Activated naive CD4-positive, alpha-beta T cell treated with anti-CD3 and anti-CD28 coated beads for 36 hours (primary cell): ENCODE data around the gene HMCES. TPM values are rescaled to one million over a fixed set of nuclear protein-coding genes. Genes with fewer than 3 reads are reported as not detected.
"Not testable (repeated sequence)": the region's sequence is repeated elsewhere in the genome, so short reads cannot be mapped to it uniquely, and the experiment has no call there.

ENCODE experiments used
- CTCF ChIA-PET: fragments of 350-600 bp; sonication (Branson Sonifier 250); formaldehyde crosslinking; loops from one replicate; lab custom pipeline; 2021; ENCODE audit warnings: antibody characterized with exemption; lab: Charles Lee
- DNase-seq: peaks from one replicate; pipeline ENCODE4 v3.0.0-alpha.2; 2020
- H3K27ac Mint-ChIP-seq: one replicate; pipeline ENCODE4 v1.8.0; 2021; ENCODE audit warnings: mild to moderate bottlenecking, mixed read lengths
- H3K27me3 Mint-ChIP-seq: one replicate; pipeline ENCODE4 v1.8.0; 2021; ENCODE audit warnings: low read depth, mixed read lengths
- H3K36me3 Mint-ChIP-seq: one replicate; pipeline ENCODE4 v1.8.0; 2021; ENCODE audit warnings: low read depth, mixed read lengths
- H3K4me1 Mint-ChIP-seq: one replicate; pipeline ENCODE4 v1.8.0; 2021; ENCODE audit warnings: low read depth, mixed read lengths
- H3K4me3 Mint-ChIP-seq: one replicate; pipeline ENCODE4 v1.8.0; 2021; ENCODE audit warnings: mild to moderate bottlenecking, moderate library complexity, mixed read lengths
- H3K9me3 Mint-ChIP-seq: one replicate; pipeline ENCODE4 v1.8.0; 2021; ENCODE audit warnings: mixed read lengths
- intact Hi-C: fragments of 100-400 bp; cut with micrococcal nuclease; formaldehyde crosslinking; loops from one replicate; pipeline ENCODE4 v1.15.1; 2023
- total RNA-seq, 2 experiments: library from RNA; stranded (reverse); gene quantifications; one replicate each; pipeline ENCODE4 v1.2.3, GENCODE V29; 2021

The HMCES gene
- total RNA-seq, 2 experiments from 2014 or later, result 35.0 to 35.8 TPM

GRCh38 chr3:129344540-129345220 is 66.0 kb downstream of the HMCES start:
- DNase-seq, result no peak
- intact Hi-C loops, result loop anchor here (5.0 kb wide), 2 partner anchors 263 to 483 kb away; partner anchors contain the start of gene PLXND1
- Mint-ChIP-seq H3K4me3 (no peak overlapping the region), H3K27me3 (peaks cover 24% of the 10 kb centered on the region), H3K9me3 (no peaks in the 10 kb centered on the region), H3K36me3 (no peaks in the 10 kb centered on the region), H3K4me1 (peaks cover 8% of the 10 kb centered on the region), H3K27ac (no peak overlapping the region)
- CTCF ChIA-PET, result interaction anchor here (1.0 kb wide), 1 partner anchor 9 kb away, joined by 4 read pairs; no protein-coding TSS in a partner anchor

- Mint-ChIP-seq H3K36me3 (no peaks in the 10 kb centered on the region), H3K9me3 (no peaks in the 10 kb centered on the region), H3K27ac (no peak overlapping the region), H3K27me3 (peaks cover 24% of the 10 kb centered on the region), H3K4me1 (peaks cover 8% of the 10 kb centered on the region), H3K4me3 (no peak overlapping the region)
- no peak for DNase-seq
- intact Hi-C loops, result no loop called here
- CTCF ChIA-PET, result no interaction called here
Measured at GRCh38 chr3:129345281-129345680, 66.6 kb downstream of the HMCES start.

- Mint-ChIP-seq H3K4me3 (no peak overlapping the region), H3K27me3 (peaks cover 24% of the 10 kb centered on the region), H3K27ac (no peak overlapping the region), H3K9me3 (no peaks in the 10 kb centered on the region), H3K36me3 (no peaks in the 10 kb centered on the region), H3K4me1 (peaks cover 8% of the 10 kb centered on the region)
- DNase-seq, result no peak
- CTCF ChIA-PET, result interaction anchor here (0.5 kb wide), 1 partner anchor 323 kb away, joined by 4 read pairs; no protein-coding TSS in a partner anchor
- intact Hi-C loops, result no loop called here
Measured at GRCh38 chr3:129345971-129346370, 67.3 kb downstream of the HMCES start.

GRCh38 chr3:129346695-129347457 is 68.2 kb downstream of the HMCES start:
- Mint-ChIP-seq H3K4me1 (peaks cover 8% of the 10 kb centered on the region), H3K27me3 (peaks cover 24% of the 10 kb centered on the region), H3K36me3 (no peaks in the 10 kb centered on the region), H3K27ac (no peak overlapping the region), H3K4me3 (no peak overlapping the region), H3K9me3 (no peaks in the 10 kb centered on the region)
- intact Hi-C loops, result no loop called here
- CTCF ChIA-PET, result no interaction called here
- no peak for DNase-seq

DNA sequence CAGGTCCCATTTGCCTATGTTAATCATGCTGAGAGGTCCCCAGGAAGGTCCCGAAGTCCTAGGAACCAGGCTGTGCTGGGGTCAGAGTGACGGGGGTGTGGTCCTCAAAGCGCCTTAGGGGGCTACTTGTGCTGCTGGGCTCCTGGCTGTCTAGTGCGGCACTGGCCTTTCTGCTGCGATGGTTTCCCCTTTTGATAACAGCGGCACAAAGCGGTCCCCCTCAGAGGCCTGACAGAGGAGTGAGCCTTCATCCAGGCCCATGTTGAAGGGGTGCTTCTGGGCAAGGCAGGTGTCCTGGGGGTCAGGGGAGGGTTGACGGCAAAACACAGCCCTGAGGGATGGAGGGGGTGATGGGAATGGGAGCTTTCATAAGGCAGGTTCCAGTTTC is 68.8 kb downstream of the HMCES start:
- no peaks in the 10 kb centered on the region for H3K9me3 Mint-ChIP-seq
- H3K4me1 Mint-ChIP-seq, result peaks cover 8% of the 10 kb centered on the region
- CTCF ChIA-PET, result no interaction called here
- H3K27me3 Mint-ChIP-seq, result peaks cover 22% of the 10 kb centered on the region
- H3K27ac Mint-ChIP-seq, result no peak overlapping the region
- DNase-seq, result no peak
- intact Hi-C loops, result no loop called here
- no peak overlapping the region for H3K4me3 Mint-ChIP-seq
- no peaks in the 10 kb centered on the region for H3K36me3 Mint-ChIP-seq

DNA sequence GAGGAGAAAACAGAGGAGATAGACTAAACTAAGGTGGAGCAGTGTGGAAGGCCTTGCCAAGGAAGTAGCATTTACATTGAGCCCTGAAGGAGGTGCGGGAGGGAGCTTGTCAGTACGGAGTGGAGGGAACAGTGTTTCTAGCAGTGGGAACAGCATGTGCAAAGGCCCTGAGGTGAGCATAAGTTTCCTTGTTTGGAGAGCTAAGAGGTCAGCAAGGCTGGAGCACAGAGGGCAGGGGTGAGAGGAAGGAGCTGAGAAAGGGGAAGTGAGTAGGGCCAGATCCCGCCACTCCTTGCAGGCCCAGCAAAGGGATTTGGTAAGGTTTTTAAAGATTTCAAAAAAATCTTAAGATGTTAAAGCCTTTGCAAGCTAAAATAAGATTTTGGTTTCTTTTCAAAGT is 70.1 kb downstream of the HMCES start:
- Mint-ChIP-seq H3K9me3 (no peaks in the 10 kb centered on the region), H3K4me3 (no peak overlapping the region), H3K27me3 (peaks cover 12% of the 10 kb centered on the region), H3K4me1 (peaks cover 4% of the 10 kb centered on the region), H3K36me3 (no peaks in the 10 kb centered on the region), H3K27ac (no peak overlapping the region)
- intact Hi-C loops, result no loop called here
- CTCF ChIA-PET, result no interaction called here
- DNase-seq, result no peak

DNA sequence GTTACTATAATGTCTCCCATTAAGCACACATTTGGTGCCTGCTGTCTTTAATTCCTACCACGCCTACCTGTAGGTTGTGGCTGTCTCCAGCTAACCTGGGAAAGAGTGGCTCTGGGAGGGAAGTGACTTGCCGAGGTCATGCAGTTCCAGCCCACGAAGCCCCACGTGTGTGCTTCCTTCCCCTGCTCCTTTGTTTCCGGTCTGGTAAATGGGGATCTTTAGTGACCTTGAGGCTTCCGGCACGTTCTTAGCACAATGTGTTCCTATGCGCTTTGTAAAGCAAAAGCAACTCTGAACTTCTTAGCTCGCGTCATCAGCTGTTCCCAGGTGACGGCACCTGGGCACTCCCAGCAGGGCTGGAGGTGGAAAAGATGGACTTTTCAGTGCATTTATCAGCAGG is 70.5 kb downstream of the HMCES start:
- DNase-seq, intact Hi-C loops, H3K9me3 Mint-ChIP-seq, CTCF ChIA-PET, H3K4me1 Mint-ChIP-seq, H3K27ac Mint-ChIP-seq, H3K4me3 Mint-ChIP-seq, H3K36me3 Mint-ChIP-seq: not testable (repeated sequence)
- peaks cover 12% of the 10 kb centered on the region for H3K27me3 Mint-ChIP-seq

GRCh38 chr3:129349791-129350190 is 71.1 kb downstream of the HMCES start:
- H3K4me3 Mint-ChIP-seq, result no peak overlapping the region
- H3K9me3 Mint-ChIP-seq, result no peaks in the 10 kb centered on the region
- no peaks in the 10 kb centered on the region for H3K36me3 Mint-ChIP-seq
- H3K4me1 Mint-ChIP-seq, result peaks cover 2% of the 10 kb centered on the region
- intact Hi-C loops, result no loop called here
- CTCF ChIA-PET, result no interaction called here
- H3K27ac Mint-ChIP-seq, result no peak overlapping the region
- no peak for DNase-seq
- H3K27me3 Mint-ChIP-seq, result peaks cover 10% of the 10 kb centered on the region

DNA sequence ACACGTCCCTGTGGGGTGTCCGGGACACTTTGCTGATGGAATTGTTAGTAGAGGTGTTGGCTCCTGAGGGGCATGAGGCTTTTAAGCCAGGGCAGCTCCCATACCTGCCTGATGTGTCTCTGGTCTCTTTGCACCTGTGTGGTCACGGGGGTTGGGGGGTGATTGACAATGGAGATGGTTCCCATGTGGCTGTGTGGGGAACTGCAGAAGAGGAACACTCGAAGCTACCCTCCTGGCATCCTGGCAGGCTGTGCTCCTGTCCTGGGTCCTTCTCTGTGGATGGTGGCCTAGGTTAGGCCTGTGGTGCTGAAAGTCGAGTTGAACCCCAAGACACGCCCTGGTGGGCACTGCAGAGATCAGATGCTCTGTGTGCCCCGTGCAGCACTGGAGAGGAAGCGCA is 73.4 kb downstream of the HMCES start:
- H3K4me1 Mint-ChIP-seq, result peaks cover under 1% of the 10 kb centered on the region
- no peaks in the 10 kb centered on the region for H3K27me3 Mint-ChIP-seq
- CTCF ChIA-PET, result no interaction called here
- H3K27ac Mint-ChIP-seq, result no peak overlapping the region
- intact Hi-C loops, result no loop called here
- H3K36me3 Mint-ChIP-seq, result no peaks in the 10 kb centered on the region
- no peak overlapping the region for H3K4me3 Mint-ChIP-seq
- DNase-seq, result no peak
- no peaks in the 10 kb centered on the region for H3K9me3 Mint-ChIP-seq

- Mint-ChIP-seq H3K9me3 (no peaks in the 10 kb centered on the region), H3K36me3 (no peaks in the 10 kb centered on the region), H3K27me3 (no peaks in the 10 kb centered on the region), H3K4me1 (no peaks in the 10 kb centered on the region), H3K4me3 (no peak overlapping the region), H3K27ac (no peak overlapping the region)
- DNase-seq, result no peak
- CTCF ChIA-PET, result interaction anchor here (0.6 to 1.3 kb wide), 3 partner anchors 9 to 116 kb away, joined by 3 to 4 read pairs (median 3); no protein-coding TSS in a partner anchor
- intact Hi-C loops, result no loop called here
Measured at GRCh38 chr3:129352650-129353588, 74.2 kb downstream of the HMCES start.

DNA sequence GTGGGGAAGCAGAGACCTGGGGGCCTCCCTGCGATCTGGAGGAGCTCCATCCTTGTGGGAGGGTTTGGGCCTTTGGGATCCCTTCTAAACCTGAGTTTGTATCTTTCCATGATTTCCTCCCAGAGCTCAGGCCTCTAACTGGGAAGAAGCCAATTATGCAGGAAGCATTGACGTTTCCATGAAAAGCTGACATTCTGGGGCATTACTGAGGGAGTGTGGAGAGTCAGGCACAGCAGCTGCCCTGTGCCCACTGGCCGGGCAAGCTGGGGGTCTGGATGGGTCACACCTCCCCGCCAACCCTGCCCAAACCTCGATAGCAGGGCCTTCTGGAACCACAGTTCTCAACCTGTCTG is 74.9 kb downstream of the HMCES start:
- Mint-ChIP-seq H3K27ac (no peak overlapping the region), H3K36me3 (no peaks in the 10 kb centered on the region), H3K27me3 (no peaks in the 10 kb centered on the region), H3K9me3 (no peaks in the 10 kb centered on the region), H3K4me3 (no peak overlapping the region), H3K4me1 (no peaks in the 10 kb centered on the region)
- CTCF ChIA-PET, result interaction anchor here (0.6 to 1.3 kb wide), 3 partner anchors 10 to 117 kb away, joined by 3 to 4 read pairs (median 3); no protein-coding TSS in a partner anchor
- intact Hi-C loops, result no loop called here
- DNase-seq, result no peak
